Astrocyte of the spinal cord (primary cell): Measurements from ENCODE around the gene SPRN.
"Not testable (repeated sequence)": the region's sequence is repeated elsewhere in the genome, so short reads cannot be mapped to it uniquely, and the experiment has no call there.

ENCODE experiments used
- DNase-seq: peaks from one replicate; pipeline ENCODE4 v3.0.0; 2011; ENCODE audit warnings: low read depth, low spot score
- H3K4me3 ChIP-seq: 2 replicates; pipeline ENCODE4 v1.5.1; 2011; ENCODE audit warnings: low read depth, mild to moderate bottlenecking, low read length, moderate library complexity
- CTCF ChIP-seq: IDR thresholded peaks from 2 replicates; pipeline ENCODE4 v1.5.1; 2012; ENCODE audit warnings: low read depth, mild to moderate bottlenecking, low read length, inconsistent platforms
- in situ Hi-C: cut with HindIII; loops from 2 replicates; pipeline ENCODE4 v1.10.0; 2017; ENCODE audit warnings: low sequenced_read_pairs

SPRN gene

GRCh38 chr10:133377025-133377817, 47.2 kb downstream of the SPRN start:
- DNase-seq = no peak
- in situ Hi-C loops = no loop called here
- H3K4me3 ChIP-seq = no peak overlapping the region
- no peak for TF ChIP-seq CTCF

GRCh38 chr10:133376183-133376582, 48.2 kb downstream of the SPRN start:
- H3K4me3 ChIP-seq, in situ Hi-C loops, DNase-seq: not testable (repeated sequence)

GRCh38 chr10:133375357-133376115, 48.9 kb downstream of the SPRN start:
- no peak overlapping the region for H3K4me3 ChIP-seq
- DNase-seq = no peak
- no peak for TF ChIP-seq CTCF
- in situ Hi-C loops = no loop called here

- peak; percentile 90 for DNase-seq
- in situ Hi-C loops = no loop called here
- no peak for TF ChIP-seq CTCF
- H3K4me3 ChIP-seq = peak within 1 kb of the TSS; percentile 67
Measured at GRCh38 chr10:133373174-133374090, 51.0 kb downstream of the SPRN start, which contains the start of gene ECHS1. ECHS1 (minus strand) TSS chr10:133373354; CDS start chr10:133373333, 21 bp downstream.

- in situ Hi-C loops = no loop called here
- no peak for DNase-seq
- TF ChIP-seq CTCF = no peak
- peak overlapping the region; percentile 67 for H3K4me3 ChIP-seq
Measured at GRCh38 chr10:133372507-133372906, 51.9 kb downstream of the SPRN start.
